HG03025 (cell line): ENCODE data around the gene IL1RAP.

Experiments used
- ATAC-seq: cut with Tn5 transposase; IDR thresholded peaks from one replicate; pipeline ENCODE4 v1.9.1; 2021; ENCODE audit warnings: mild to moderate bottlenecking, moderate library complexity; ENCODE audit not compliant: unreplicated experiment, low FRiP score

The IL1RAP gene

DNA sequence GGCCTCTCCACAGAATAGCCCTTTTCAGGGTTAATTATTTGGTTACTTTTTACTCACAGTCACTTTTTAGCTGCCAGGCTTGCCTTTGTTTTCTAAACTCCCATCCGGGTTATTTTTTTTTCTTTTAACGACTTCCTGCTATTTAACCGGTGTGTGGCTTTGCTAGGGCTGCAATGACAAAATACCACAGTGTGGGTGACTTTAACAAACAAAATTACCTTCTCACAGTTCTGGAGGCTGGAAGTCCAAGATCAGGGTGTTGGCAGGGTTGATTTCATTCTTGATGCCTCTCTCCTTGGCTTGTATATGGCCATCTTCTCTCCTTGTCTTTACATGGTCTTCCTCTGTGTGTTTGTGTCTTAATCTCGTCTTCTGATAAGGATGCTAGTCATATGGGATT, 91.5 kb downstream of the IL1RAP start:
- ATAC-seq: no peak

GRCh38 chr3:190606596-190606995, 92.7 kb downstream of the IL1RAP start:
- ATAC-seq: no peak

GRCh38 chr3:190607021-190607420, 93.1 kb downstream of the IL1RAP start:
- ATAC-seq: no peak

DNA sequence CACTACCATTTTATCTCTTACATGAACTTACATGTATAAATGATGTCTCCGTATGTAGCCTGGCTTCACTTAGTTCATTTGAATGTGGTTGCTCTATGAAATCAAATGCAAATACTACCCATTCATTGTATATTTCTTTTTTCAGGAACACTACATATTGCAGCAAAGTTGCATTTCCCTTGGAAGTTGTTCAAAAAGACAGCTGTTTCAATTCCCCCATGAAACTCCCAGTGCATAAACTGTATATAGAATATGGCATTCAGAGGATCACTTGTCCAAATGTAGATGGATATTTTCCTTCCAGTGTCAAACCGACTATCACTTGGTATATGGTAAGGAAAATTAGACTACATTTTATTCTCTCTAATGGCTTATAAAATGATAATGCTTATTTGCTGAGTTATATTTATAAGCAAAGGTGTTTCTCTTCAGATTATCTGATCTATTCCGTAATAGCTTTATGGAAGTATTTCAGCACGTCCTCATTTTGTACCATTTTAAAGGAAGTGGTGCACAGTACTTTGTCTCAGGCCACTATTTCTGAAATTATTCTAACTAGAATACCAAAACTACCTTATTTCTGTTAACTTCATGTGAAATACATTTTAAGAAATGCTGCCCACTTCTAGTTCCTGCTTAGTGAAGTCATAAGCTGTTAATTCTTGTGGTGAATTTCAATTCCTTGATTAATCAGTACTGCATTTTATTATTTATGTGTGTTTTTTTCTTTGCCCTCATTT, 95.1 kb downstream of the IL1RAP start:
- ATAC-seq: no peak

DNA sequence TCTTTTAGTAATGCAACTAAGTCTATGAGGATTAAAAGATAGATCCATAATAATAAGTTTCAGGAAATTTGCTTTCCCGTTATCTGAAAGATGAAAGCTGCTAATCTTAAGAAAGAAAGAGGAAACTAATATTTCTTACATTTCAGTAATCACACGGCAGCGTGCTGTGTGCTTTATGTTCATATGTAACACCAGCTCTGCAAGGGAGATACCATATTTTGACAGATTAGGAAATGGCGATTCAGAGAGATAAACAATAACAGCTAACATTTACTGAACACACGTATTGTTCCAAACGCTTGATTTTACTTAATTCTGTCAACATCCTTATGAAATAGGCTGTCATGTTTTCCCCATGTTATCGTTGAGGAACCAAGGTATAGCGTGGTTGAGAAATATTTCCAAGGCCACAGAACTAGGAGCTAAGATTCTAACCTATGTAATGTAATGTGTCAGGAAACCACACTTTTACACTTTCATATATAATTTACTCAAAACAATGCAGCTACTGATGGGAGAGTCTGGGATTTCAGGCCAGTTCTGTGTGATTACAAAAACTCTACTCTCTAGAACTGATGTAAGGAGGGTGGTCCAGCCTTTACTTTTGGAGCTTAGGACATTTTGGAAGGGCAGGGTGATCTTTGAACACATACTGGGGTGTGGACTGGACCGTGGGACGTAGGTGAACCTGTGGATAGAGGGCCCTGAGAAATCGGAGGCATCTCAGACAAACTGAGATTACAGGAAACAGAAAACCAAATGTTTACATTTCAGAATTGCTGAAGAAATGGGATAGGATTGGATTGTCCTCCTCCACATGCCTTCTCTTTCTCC, 100.6 kb downstream of the IL1RAP start:
- no peak for ATAC-seq

DNA sequence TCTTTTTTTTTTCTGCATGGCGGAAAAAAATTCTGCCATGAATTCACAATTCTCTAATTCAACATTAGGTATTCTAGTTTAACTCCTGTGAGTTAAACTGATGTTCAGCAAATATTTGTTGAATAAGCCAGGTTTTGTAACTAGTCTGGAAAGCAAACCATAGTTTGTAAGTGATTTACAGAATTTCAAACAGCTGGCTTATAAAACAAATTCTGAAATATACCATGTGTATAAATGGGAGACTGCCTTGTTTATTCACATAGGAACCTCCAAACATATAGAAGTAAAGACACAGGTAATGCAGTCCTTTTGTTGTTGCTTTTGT, 101.1 kb downstream of the IL1RAP start:
- no peak for ATAC-seq

DNA sequence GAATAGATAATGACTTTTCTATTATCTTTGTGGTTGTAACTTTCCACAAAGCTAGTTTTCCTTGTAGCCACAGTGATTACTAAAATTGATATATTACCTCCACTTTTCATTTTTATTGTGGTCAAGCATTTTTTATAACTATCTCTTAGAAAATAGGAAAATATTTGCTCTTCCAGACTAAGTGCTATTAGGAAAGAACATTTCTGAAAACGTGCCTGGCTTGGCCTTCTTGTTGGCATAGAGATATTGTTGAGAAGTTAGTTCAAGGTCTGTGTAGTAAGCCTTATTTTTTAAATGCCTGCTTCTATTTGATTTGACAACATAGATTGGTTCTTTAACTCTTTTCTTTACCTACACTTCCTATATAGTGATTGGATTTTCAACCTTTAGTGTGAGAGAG, 101.7 kb downstream of the IL1RAP start:
- no peak for ATAC-seq

DNA sequence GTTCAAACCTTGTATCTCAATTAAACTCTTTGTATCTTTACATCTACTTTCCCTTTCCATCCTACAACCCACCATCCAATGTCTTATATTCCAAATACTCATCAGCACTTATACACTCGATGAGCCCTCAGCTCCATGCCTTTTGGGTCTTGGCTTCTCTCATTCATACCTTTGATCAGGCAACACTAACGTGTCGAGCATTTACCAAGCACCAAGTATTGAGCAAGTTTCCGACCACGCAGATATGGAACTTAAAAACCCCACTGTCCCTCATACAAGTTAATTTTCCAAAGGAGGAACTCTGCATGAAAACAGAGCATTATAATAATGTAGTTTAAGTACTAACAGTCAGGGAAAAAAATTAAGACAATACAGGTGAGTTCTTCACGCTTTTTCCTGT, 102.8 kb downstream of the IL1RAP start:
- ATAC-seq: no peak

GRCh38 chr3:190617185-190617584, 103.3 kb downstream of the IL1RAP start:
- no peak for ATAC-seq

DNA sequence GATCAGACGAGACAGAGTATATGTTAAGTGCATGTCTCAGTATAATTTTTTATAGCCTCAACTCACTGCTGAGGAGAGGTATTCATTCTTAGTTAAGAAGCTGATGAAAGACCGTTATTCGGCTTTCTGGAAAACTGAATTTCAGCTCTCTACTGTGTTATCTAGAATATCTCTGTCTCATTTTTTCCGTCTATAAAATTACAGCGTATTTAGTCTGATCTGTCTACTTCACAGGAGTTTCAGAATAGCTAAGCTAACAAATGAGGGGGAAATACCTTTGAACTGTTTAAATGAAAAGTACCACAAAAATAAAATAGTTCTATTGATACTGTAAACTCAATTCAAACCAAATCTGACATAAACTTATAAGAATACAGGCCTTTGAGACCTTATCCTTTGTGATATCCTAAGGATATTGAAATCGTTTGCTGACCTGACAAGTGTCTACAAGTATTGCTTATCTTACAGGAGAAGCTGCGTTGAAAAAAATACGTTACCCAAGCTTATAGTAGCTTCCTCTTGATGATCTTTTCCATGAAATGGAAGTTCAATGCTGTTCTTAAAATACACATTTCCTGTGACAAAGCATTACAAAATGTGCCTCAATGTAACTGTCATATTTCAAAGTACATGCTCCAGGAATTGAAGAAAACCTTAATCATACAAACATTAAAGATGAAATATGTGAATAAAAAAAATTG, 104.6 kb downstream of the IL1RAP start:
- no peak for ATAC-seq

DNA sequence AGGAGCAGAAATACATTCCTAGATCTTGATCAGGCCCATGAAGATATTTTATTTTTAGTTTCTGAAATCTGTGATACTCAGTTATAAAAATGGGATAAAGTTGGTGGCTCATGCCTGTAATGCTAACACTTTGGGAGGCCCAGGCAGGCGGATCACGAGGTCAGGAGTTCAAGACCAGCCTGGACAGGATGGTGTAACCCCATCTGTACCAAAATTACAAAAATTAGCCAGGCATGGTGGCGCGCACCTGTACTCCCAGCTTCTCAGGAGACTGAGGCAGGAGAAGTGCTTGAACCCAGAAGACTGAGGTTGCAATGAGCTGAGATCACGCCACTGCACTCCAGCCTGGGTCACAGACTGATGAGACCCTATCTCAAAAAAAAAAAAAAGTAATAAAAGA, 105.5 kb downstream of the IL1RAP start:
- no peak for ATAC-seq

DNA sequence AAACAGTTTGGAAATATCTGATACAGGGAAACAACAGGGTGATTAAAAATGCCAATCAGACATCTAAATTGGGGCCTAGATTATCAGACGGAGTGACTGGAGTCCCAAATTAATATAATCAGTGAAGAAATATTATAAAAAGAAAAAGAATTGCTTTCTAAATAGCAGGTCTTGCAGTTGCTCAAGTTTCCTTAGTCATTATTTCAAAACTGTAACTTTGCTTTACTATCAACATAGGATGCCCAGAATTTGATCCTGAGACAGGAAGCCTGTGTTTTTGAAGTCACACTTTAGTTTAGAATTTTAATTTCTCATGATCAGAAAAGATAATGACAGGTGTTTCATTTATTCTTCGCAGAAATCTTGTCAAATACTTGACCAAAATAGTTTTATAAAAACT, 105.9 kb downstream of the IL1RAP start:
- no peak for ATAC-seq

- ATAC-seq: no peak
Measured at GRCh38 chr3:190620886-190621608, 107.2 kb downstream of the IL1RAP start.

DNA sequence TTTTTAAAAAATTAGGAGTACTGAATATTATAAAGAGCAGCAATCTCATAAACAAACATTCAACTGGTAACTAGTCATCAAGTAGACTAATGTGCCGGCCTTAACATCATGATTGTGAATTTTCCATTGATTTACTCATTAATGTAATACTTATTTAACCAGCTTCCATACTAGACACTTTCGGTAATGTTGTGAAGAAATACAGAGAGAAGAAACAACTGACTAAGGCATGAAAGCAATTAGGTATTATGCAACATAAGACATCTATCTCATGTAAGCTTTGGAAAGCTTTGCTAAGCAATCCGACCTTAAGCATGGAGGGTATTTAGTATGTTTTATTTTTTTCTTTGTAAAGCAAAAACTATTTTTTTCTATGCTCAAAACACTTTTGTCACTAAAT, 108.0 kb downstream of the IL1RAP start:
- no peak for ATAC-seq

DNA sequence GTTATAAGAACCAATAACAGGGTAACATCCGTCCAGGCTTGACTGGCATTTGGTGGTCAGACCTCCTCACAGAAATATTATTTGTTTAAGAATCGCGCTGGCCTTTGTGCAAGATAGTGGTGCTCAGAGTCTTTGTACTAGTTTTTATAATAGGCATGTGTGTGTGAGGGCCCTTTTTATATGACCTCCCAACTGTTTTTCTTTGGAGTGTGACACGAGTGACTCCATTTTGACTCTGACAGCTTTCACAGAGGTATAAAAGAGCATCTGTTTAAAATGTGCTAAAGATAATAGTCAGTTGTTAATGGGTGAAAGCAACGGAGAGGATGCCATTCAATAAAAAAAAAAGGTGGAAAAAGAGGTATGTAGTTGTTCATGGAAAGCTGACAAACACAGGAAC, 110.4 kb downstream of the IL1RAP start:
- ATAC-seq: no peak

DNA sequence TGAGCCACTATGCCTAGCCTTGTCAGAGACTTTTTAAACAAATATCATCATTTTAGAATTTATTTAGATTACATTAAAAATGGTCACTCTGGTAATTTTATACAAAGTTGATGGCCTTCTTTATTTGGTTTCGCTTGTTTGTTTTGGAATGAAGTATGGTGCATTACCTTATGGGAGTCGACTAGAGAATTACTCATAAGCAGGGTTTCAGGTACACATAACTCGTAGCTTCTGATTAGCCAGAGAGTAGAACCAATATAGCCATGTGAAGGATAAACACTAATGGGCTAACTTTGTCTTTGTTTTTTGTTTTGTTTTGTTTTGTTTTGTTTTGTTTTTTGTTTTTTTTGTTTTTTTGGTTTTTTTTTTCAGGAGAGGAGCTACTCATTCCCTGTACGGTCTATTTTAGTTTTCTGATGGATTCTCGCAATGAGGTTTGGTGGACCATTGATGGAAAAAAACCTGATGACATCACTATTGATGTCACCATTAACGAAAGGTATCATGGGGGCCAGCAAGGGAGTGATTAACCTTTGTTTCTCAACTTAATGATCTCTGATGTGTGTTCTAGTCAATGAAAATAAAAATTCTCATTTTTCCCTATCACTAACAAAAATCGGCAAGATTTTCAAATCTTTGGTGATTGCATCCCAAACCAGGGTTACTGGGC, 113.2 kb downstream of the IL1RAP start:
- no peak for ATAC-seq

- no peak for ATAC-seq
Measured at GRCh38 chr3:190629088-190629487, 115.2 kb downstream of the IL1RAP start.

DNA sequence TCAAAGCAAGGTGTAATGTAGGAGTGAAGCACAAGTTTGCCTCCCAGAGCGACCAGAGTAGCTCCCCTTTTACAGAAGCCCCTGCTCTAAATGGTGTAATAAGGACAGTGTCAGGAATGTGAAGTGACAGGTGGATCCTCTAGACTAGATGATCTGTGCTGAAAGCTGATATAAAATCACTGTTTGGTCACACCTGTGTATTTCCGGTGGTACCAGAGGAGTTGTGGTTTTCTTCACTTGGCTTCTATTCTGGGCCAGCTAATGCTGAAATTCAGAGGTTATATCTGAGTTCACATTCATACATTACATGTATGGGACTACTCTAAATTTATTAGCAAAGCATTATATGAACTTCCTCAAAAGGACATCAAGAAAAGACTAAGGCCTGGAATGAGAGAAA, 117.4 kb downstream of the IL1RAP start:
- ATAC-seq: no peak

GRCh38 chr3:190641564-190641963, 127.7 kb downstream of the IL1RAP start:
- no peak for ATAC-seq

DNA sequence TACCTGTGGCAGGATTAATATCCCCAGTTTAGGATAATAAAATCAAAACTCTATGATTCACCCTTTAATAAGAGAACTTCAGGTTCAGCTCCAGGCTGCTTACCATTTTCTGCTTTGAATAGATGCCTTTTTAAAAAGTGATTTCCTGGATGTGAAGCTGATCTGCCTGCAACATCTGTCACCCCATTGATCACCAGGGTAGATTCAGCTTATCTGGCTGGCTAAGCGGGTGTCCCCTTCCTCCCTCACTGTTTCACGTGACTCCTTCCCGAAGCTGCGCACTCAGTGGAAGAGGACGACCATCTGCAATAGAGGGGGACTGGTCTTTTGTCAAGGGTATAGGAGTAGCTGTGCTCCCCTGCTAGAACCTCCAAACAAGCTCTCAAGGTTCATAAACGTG, 128.1 kb downstream of the IL1RAP start:
- no peak for ATAC-seq
